Panc1 (cell line): Measurements from ENCODE around the gene UBE2V1.

Experiments
- POLR2AphosphoS5 ChIP-seq: IDR thresholded peaks from 2 replicates; pipeline ENCODE4 v1.6.1; 2012; ENCODE audit warnings: mild to moderate bottlenecking, low read depth, low read length, moderate library complexity
- SIN3A ChIP-seq: IDR thresholded peaks from 2 replicates; pipeline ENCODE4 v1.6.1; 2012; ENCODE audit warnings: low read depth, mild to moderate bottlenecking, low read length, moderate library complexity, borderline replicate concordance; ENCODE audit not compliant: insufficient read depth
- TF ChIP-seq, protein P1 (sequence below): fragments of 450-650 bp; IDR thresholded peaks from 2 replicates; pipeline ENCODE4 v1.5.1; 2017; ENCODE audit warnings: mild to moderate bottlenecking

DNA sequence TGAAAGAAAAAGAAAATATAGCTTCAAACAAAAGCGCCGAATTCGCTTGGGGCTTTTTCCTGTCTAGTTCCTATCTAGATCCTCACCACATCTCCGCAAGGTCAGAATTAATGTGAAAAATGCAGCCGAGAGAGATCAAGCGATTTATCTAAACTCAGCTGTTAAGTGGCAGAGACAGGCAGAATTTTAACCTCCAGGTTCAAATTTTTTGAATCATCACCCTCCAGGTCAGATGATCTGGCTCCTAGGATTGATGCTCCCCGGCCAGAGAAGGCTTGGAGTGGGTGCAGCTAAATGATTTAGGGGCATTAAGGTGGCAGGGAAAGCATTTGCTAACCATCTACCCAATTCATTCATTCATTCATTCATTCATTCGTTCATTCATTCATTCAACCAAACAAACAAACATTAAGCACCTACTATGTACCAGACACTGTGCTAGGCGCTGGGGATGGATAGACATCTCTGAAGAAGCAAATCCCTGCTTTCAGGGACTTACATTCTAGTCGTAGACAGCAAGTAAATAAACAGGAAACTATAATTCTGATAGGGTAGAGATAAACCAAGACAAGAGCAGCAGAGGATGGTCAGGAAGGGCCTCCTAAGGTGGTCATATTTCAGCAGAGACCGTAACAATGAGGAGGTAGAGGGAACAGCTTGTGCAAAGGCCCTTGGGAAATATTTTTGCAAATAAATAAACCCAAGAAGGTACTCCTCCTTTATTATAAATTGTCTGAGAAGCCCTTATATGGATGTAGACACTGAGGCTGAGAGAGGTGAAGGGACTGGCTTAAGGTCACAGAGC is 672 bp upstream of the UBE2V1 start:
- TF ChIP-seq, protein P1, sequence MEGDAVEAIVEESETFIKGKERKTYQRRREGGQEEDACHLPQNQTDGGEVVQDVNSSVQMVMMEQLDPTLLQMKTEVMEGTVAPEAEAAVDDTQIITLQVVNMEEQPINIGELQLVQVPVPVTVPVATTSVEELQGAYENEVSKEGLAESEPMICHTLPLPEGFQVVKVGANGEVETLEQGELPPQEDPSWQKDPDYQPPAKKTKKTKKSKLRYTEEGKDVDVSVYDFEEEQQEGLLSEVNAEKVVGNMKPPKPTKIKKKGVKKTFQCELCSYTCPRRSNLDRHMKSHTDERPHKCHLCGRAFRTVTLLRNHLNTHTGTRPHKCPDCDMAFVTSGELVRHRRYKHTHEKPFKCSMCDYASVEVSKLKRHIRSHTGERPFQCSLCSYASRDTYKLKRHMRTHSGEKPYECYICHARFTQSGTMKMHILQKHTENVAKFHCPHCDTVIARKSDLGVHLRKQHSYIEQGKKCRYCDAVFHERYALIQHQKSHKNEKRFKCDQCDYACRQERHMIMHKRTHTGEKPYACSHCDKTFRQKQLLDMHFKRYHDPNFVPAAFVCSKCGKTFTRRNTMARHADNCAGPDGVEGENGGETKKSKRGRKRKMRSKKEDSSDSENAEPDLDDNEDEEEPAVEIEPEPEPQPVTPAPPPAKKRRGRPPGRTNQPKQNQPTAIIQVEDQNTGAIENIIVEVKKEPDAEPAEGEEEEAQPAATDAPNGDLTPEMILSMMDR: no peak
- no peak for TF ChIP-seq SIN3A
- no peak for TF ChIP-seq POLR2AphosphoS5
